HG03520 (cell line): Measurements from ENCODE around the gene TOE1.
"Not testable (repeated sequence)": the region's sequence is repeated elsewhere in the genome, so short reads cannot be mapped to it uniquely, and the experiment has no call there.

Source experiments
- ATAC-seq: cut with Tn5 transposase; IDR thresholded peaks from one replicate; pipeline ENCODE4 v1.9.1; 2021; ENCODE audit warnings: mild to moderate bottlenecking, moderate library complexity; ENCODE audit not compliant: unreplicated experiment

Gene TOE1

GRCh38 chr1:45354838-45355237, 14.9 kb downstream of the TOE1 start:
- no peak for ATAC-seq

- ATAC-seq, result no peak
Observed at GRCh38 chr1:45355683-45356082, 15.7 kb downstream of the TOE1 start.

GRCh38 chr1:45356186-45356585, 16.2 kb downstream of the TOE1 start:
- no peak for ATAC-seq

- ATAC-seq, result no peak
Observed at GRCh38 chr1:45359882-45360513, 20.0 kb downstream of the TOE1 start.

- ATAC-seq, result not testable (repeated sequence)
Observed at GRCh38 chr1:45360981-45361380, 21.0 kb downstream of the TOE1 start.

GRCh38 chr1:45364294-45364693, 24.3 kb downstream of the TOE1 start:
- no peak for ATAC-seq

- ATAC-seq, result no peak
Observed at GRCh38 chr1:45365051-45365450, 25.1 kb downstream of the TOE1 start.

GRCh38 chr1:45370575-45370974, 30.6 kb downstream of the TOE1 start:
- ATAC-seq, result no peak

GRCh38 chr1:45373573-45373972, 33.6 kb downstream of the TOE1 start:
- no peak for ATAC-seq

- no peak for ATAC-seq
Observed at GRCh38 chr1:45375104-45376090, 35.4 kb downstream of the TOE1 start.

GRCh38 chr1:45378184-45378583, 38.2 kb downstream of the TOE1 start:
- ATAC-seq, result no peak

GRCh38 chr1:45379524-45379923, 39.6 kb downstream of the TOE1 start:
- ATAC-seq, result no peak

- no peak for ATAC-seq
Observed at GRCh38 chr1:45380125-45380524, 40.2 kb downstream of the TOE1 start.

- ATAC-seq, result no peak
Observed at GRCh38 chr1:45380730-45381129, 40.8 kb downstream of the TOE1 start.

GRCh38 chr1:45381243-45381642, 41.3 kb downstream of the TOE1 start:
- no peak for ATAC-seq

GRCh38 chr1:45383191-45383590, 43.2 kb downstream of the TOE1 start:
- ATAC-seq, result no peak

- not testable (repeated sequence) for ATAC-seq
Observed at GRCh38 chr1:45384213-45384612, 44.2 kb downstream of the TOE1 start.

GRCh38 chr1:45385302-45385701, 45.3 kb downstream of the TOE1 start:
- ATAC-seq, result no peak

- ATAC-seq, result no peak
Observed at GRCh38 chr1:45386219-45386618, 46.2 kb downstream of the TOE1 start.
